Stimulated activated CD4-positive, alpha-beta T cell treated with anti-CD3 and anti-CD28 coated beads, TNF-alpha, amount 100 ng/mL, for 4 hours (primary cell): Measurements from ENCODE around the gene FANCE.
"Not testable (repeated sequence)": the region's sequence is repeated elsewhere in the genome, so short reads cannot be mapped to it uniquely, and the experiment has no call there.

Experiments used
- DNase-seq, 3 experiments: peaks; one replicate each; pipeline ENCODE4 v3.0.0-alpha.2; 2020; ENCODE audit warnings: low read depth in 3 of 3

The FANCE gene

GRCh38 chr6:35432291-35432690, 19.8 kb upstream of the FANCE start:
- no peak for DNase-seq

GRCh38 chr6:35432702-35433101, 19.4 kb upstream of the FANCE start:
- DNase-seq, result not testable (repeated sequence)

GRCh38 chr6:35435074-35435837, 16.9 kb upstream of the FANCE start:
- DNase-seq, result no peak

- no peak for DNase-seq
Measured at GRCh38 chr6:35436071-35436857, 15.9 kb upstream of the FANCE start.

GRCh38 chr6:35438378-35439065, 13.6 kb upstream of the FANCE start:
- not testable (repeated sequence) for DNase-seq

DNA sequence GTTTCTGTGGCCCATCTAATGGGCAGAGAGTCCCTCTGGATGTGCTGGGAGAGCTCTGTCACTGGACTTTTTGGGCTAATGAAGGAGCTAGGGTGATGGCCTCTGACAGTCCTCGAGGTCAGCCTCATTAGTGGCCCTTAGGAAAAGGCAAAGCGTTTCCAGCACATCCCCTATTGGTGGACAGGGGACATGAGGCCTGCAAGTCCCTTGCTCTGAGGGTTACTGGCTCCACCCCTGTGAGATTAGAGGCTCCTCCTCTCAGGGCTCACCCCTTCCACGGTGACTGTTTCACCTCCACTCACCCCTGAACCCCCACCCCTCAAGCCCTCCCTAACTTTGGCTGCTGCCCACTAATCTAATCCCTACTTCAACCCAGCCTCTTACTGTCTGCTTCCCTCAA, 12.8 kb upstream of the FANCE start:
- no peak for DNase-seq

- no peak for DNase-seq
Measured at GRCh38 chr6:35441205-35441604, 10.9 kb upstream of the FANCE start.

GRCh38 chr6:35441642-35442041, 10.5 kb upstream of the FANCE start:
- DNase-seq, result no peak

GRCh38 chr6:35442693-35443092, 9.4 kb upstream of the FANCE start:
- no peak for DNase-seq

DNA sequence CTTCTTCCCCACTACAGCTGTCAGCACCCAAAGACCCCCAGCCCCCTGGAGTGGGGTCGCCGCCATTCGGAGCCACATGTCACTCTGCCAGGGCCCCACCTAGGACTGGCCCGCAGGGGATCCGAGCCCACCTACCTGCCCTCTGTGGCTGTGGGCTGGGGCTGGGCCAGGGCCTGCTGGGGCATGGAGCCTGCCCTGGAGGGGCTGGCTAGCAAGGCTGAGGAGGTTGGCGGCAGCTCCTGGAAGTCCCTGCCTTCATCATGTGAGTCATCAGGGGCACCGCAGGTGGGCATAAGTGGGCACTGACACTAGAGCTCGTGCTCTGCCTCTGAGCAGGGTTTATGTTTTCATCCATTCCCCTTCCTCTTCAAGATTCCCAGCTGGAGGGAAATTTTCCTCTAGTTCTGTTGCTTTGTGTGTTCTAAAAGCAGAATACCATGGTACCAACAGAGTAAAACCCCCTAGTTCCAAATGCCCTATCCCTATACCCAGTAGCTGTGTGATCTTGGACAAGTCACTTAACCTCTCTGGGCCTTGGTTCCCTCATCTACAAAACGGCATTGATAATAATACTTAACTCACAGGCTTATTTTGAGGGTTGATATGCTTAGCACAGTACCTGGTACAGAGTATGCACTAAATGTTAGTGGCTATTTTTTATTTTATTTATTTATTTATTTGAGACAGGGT, 8.7 kb upstream of the FANCE start:
- DNase-seq, result no peak

DNA sequence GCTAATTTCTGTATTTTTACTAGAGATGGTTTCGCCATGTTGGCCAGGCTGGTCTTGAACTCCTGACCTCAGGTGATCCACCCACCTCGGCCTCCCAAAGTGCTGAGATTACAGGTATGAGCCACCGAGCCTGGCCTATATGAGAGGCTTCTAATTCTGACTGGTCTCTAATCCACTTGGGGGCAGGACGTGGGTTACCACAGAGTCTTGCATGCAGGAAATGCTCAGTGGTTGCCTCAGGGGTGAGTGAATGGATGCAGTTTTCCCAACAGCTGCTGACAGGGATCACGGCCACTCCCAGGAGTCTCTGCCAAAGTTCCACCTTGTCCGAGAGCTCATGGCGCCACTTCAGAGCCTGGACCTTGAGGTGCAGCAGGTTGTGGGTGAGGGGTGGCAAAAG, 6.4 kb upstream of the FANCE start:
- no peak for DNase-seq

DNA sequence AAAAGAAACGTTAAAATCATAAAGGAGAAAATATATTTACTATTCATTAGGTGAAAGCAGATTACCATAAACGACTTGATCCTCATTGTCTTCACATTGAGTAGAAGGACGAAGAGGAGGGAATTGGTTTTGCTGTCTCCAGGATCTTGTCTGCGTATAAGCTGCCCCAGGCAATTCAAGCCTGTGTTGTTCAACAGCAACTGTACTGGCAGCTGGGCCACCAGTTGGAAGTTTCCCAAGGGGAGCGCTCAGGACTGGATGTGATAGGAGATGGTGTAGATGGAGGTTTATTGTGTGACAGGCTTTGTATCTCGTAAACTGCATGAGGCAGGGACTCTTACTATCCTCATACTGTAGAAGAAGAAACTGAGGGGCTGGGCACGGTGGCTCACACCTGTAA, 3.9 kb upstream of the FANCE start:
- DNase-seq, result no peak

DNA sequence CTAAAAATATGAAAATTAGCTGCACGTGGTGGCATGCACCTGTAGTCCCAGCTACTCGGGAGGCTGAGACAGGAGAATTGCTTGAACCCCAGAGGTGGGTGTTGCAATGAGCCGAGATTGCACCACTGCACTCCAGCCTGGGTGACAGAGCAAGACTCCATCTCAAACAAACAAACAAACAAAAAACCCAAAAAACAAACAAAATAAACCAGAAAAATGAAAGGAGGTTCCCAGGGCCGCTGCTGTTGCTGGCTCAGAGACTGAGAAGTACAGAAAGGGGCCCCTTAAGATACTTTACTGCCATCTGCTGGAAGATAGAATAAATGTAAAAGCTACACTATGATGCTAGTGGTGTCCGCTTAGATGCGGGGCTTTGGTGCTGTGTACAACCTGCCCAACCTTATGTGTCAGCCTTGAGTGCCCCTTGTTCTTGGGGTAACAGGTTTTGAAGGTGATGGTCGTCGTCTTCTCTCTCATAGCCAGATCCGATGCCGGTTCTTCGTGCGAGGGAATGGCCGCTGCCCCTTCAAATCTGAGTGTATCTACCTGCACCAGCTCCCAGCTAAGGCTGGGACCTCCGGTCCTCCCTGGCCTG, 2.8 kb upstream of the FANCE start:
- no peak for DNase-seq

DNA sequence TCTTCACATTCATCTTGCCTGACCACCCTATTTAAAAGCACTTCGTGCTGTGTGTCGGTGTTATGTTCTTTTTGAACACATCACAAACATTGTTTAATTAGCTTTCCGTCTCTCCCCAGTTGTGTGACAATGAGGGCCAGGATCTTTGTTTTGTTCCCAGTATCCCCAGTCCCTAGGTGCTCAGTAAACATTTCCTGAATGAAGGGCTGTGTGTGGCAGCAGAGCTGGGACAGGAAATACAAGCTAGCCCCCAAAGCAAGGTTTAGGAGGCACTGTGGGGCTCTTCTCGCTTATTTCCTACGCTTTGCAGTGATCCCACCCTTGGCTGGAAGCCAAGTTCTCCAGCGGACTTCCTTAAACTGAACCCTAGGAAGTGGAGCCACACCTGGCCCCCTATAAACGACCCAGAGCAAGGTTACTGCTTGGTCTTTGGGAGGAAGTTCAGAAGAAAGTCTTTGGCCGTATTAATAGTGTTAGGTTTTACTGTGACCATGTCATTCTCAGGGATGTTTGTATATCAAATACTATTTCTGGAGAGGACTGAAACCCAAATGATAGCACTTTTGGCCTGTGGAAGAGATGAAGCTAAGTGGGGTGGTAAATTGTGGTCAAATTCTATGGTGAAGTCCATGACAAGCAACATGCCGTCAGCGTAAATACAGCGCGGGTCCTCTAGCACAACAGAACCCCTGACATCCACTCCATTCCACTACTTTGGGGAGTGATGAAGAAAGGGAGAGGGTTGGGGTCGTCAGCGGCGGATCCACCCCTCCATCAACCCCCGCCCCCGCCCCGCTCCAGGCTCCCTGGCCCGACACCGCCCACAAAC, 570 bp upstream of the FANCE start:
- no peak for DNase-seq

- no peak for DNase-seq
Measured at GRCh38 chr6:35453236-35453635, 1.1 kb downstream of the FANCE start.

- DNase-seq, result no peak
Measured at GRCh38 chr6:35454391-35455110, 2.4 kb downstream of the FANCE start.

DNA sequence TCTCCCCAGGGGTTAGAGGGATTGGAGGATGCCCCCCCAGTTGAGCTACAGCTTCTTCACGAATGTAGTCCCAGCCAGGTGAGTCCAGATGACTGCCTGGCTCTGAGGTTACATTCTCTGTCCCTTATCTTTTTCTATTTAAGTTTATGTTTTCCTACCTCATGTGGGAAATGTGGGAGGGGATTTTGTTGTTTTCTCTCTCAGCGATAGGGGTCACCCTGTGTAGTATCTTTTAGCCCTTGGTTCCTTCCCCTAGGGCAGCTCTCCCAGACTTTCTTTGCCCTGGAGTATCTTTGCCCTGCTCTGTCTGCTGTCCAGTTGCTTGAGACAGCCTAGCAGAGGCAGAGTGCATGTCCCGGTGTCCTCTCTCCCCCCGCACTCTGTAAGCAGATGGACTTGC, 5.8 kb downstream of the FANCE start:
- no peak for DNase-seq

GRCh38 chr6:35461270-35461669, 9.1 kb downstream of the FANCE start:
- DNase-seq, result no peak

DNA sequence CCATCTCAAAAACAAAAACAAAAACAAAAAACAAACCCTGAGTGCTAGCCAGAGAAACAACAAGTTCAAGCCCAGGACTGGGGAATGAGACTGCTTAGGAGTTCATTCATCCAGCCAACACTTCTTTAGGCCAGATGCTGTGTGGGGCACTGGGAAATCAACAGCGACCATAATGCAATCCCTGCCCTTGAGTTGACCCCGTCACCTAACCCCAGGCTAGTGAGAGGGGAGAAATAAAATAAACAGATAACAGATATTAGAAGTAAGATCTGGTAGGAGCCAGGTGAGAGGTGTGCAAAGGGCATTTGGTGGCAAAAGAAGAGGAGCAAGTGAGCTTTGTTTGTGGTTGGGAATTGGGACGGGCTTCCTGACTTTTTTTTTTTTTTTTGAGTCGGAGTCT, 11.2 kb downstream of the FANCE start:
- DNase-seq, result no peak

- no peak for DNase-seq
Measured at GRCh38 chr6:35465646-35466045, 13.5 kb downstream of the FANCE start.
